A549 (cell line): Measurements from ENCODE around the gene RAPGEF5. TPM values are rescaled to one million over a fixed set of nuclear protein-coding genes. Genes with fewer than 3 reads are reported as not detected.

Source experiments
- ATAC-seq, 2 experiments: fragments of 200-7000 bp in 1 of 2; fragments of >200 bp in 1 of 2; cut with Nextera tagmentation in 1 of 2; cut with Tn5 transposase in 1 of 2; 3 replicates each; pipeline versions ENCODE4 v1.8.0 to v1.9.1; 2018 to 2020; ENCODE audit warnings: mild to moderate bottlenecking in 1 of 2, moderate library complexity in 1 of 2
- CTCF ChIA-PET: fragments of 300-600 bp; sonication (Branson Sonifier 250); formaldehyde crosslinking; extraction: SDS; loops from one replicate; lab custom pipeline; 2021; ENCODE audit warnings: antibody characterized with exemption, inconsistent platforms; lab: Yijun Ruan, JAX
- POLR2A ChIA-PET: fragments of 350-600 bp; formaldehyde crosslinking; extraction: SDS; loops from one replicate; lab custom pipeline; 2021; ENCODE audit warnings: antibody characterized with exemption, inconsistent platforms; lab: Yijun Ruan, JAX
- DNase-seq, 2 experiments: peaks; one replicate each; pipeline versions ENCODE4 v3.0.0 to v3.0.0-alpha.2; 2011 to 2016; ENCODE audit warnings: low read depth in 1 of 2, low spot score in 1 of 2
- FAIRE-seq: peaks from 2 replicates; lab custom pipeline; 2011; peaks lifted over from hg19 to GRCh38; lab: Jason Lieb, UNC
- H3K27ac ChIP-seq, 2 experiments: fragments of >200 bp; sonication (Bioruptor Twin); formaldehyde crosslinking; 3 replicates each; pipeline ENCODE4 v1.5.1; 2016 to 2017
- H3K4me1 ChIP-seq: fragments of >200 bp; sonication (Bioruptor Twin); formaldehyde crosslinking; 3 replicates; pipeline ENCODE4 v1.6.1; 2016
- H3K4me2 ChIP-seq: fragments of >200 bp; sonication (Bioruptor Twin); formaldehyde crosslinking; 3 replicates; pipeline ENCODE4 v1.6.1; 2016
- H3K4me3 ChIP-seq: fragments of >200 bp; sonication (Bioruptor Twin); formaldehyde crosslinking; 3 replicates; pipeline ENCODE4 v1.5.1; 2016
- H3K9me3 ChIP-seq: fragments of >200 bp; sonication (Bioruptor Twin); formaldehyde crosslinking; 3 replicates; pipeline ENCODE4 v1.6.1; 2016
- ATOH8 ChIP-seq: fragments of 250-450 bp; sonication (Bioruptor Pico); IDR thresholded peaks from 2 replicates; pipeline ENCODE4 v1.5.0; 2020; ENCODE audit warnings: low read depth, mild to moderate bottlenecking, moderate library complexity
- BHLHE40 ChIP-seq: IDR thresholded peaks from 2 replicates; pipeline ENCODE4 v1.6.1; 2012; ENCODE audit warnings: low read depth, low read length, inconsistent platforms
- CBX2 ChIP-seq: fragments of 200-600 bp; sonication (generic); IDR thresholded peaks from 2 replicates; pipeline ENCODE4 v1.6.1; 2016; ENCODE audit warnings: low read depth, mild to moderate bottlenecking, borderline replicate concordance
- CBX8 ChIP-seq: fragments of 200-600 bp; sonication (generic); IDR thresholded peaks from 2 replicates; pipeline ENCODE4 v1.6.1; 2016
- EHF ChIP-seq: fragments of 250-450 bp; sonication (Bioruptor Pico); IDR thresholded peaks from 2 replicates; pipeline ENCODE4 v1.5.0; 2020; ENCODE audit warnings: mild to moderate bottlenecking
- EHMT2 ChIP-seq: fragments of 200-600 bp; sonication (generic); IDR thresholded peaks from 2 replicates; pipeline ENCODE4 v1.6.1; 2016; ENCODE audit warnings: antibody characterized with exemption, low read depth, mild to moderate bottlenecking, moderate library complexity
- ESRRA ChIP-seq: fragments of 150-350 bp; IDR thresholded peaks from 2 replicates; pipeline ENCODE4 v1.6.1; 2014; ENCODE audit warnings: mild to moderate bottlenecking, low read length, borderline replicate concordance
- FOSL2 ChIP-seq, 2 experiments: fragments of 450-650 bp in 1 of 2; fragments of >200 bp in 1 of 2; sonication (Bioruptor Twin) in 1 of 2; formaldehyde crosslinking; IDR thresholded peaks; 2 replicates each; pipeline versions ENCODE4 v1.5.0 to v1.6.1; 2016 to 2020; ENCODE audit warnings: mild to moderate bottlenecking in 1 of 2, moderate library complexity in 1 of 2
- FOXS1 ChIP-seq: fragments of 250-450 bp; sonication (Bioruptor Pico); IDR thresholded peaks from 2 replicates; pipeline ENCODE4 v1.5.0; 2020; ENCODE audit warnings: mild to moderate bottlenecking, moderate library complexity
- HES2 ChIP-seq: fragments of >200 bp; sonication (Bioruptor Twin); formaldehyde crosslinking; IDR thresholded peaks from 2 replicates; pipeline ENCODE4 v1.6.1; 2016
- HEYL ChIP-seq: fragments of 250-450 bp; sonication (Bioruptor Pico); IDR thresholded peaks from 2 replicates; pipeline ENCODE4 v1.8.0; 2021; ENCODE audit warnings: mild to moderate bottlenecking, moderate library complexity
- HMGXB4 ChIP-seq: fragments of 250-450 bp; sonication (Bioruptor Pico); IDR thresholded peaks from 2 replicates; pipeline ENCODE4 v1.5.0; 2021; ENCODE audit warnings: mild to moderate bottlenecking, moderate library complexity, borderline replicate concordance
- HOXA7 ChIP-seq: fragments of 250-450 bp; sonication (Bioruptor Pico); IDR thresholded peaks from 2 replicates; pipeline ENCODE4 v1.5.0; 2020; ENCODE audit warnings: mild to moderate bottlenecking, moderate library complexity
- HOXB13 ChIP-seq: fragments of 250-450 bp; sonication (Bioruptor Pico); IDR thresholded peaks from 2 replicates; pipeline ENCODE4 v1.5.0; 2020; ENCODE audit warnings: low read depth, mild to moderate bottlenecking, moderate library complexity
- MAX ChIP-seq: IDR thresholded peaks from 2 replicates; pipeline ENCODE4 v1.6.1; 2012
- NR3C1 ChIP-seq: fragments of >200 bp; sonication (Bioruptor Twin); formaldehyde crosslinking; IDR thresholded peaks from 3 replicates; pipeline ENCODE4 v1.6.1; 2017
- PHF8 ChIP-seq: fragments of 200-600 bp; sonication (generic); IDR thresholded peaks from 2 replicates; pipeline ENCODE4 v1.6.1; 2016; ENCODE audit warnings: low read depth, mild to moderate bottlenecking, antibody characterized with exemption, moderate library complexity, borderline replicate concordance
- POLR2AphosphoS2 ChIP-seq: conservative IDR thresholded peaks from 2 replicates; pipeline ENCODE4 v1.6.1; 2012; ENCODE audit warnings: low read length, improper control_type of control experiment, inconsistent platforms
- RAD21 ChIP-seq, 2 experiments: fragments of >200 bp in 1 of 2; sonication (Bioruptor Twin) in 1 of 2; formaldehyde crosslinking in 1 of 2; IDR thresholded peaks in 1 of 2; conservative IDR thresholded peaks in 1 of 2; 2 replicates in 1 of 2; 3 replicates in 1 of 2; pipeline ENCODE4 v1.6.1; 2012 to 2018; ENCODE audit warnings: inconsistent platforms in 1 of 2
- RCOR1 ChIP-seq: fragments of 150-350 bp; IDR thresholded peaks from 2 replicates; pipeline ENCODE4 v1.6.1; 2014; ENCODE audit warnings: antibody characterized with exemption, low read length, low read depth
- RFX5 ChIP-seq: fragments of 450-650 bp; IDR thresholded peaks from 2 replicates; pipeline ENCODE4 v1.7.1; 2014; ENCODE audit warnings: antibody characterized with exemption, mild to moderate bottlenecking, moderate library complexity
- RNF2 ChIP-seq: fragments of 200-600 bp; sonication (generic); IDR thresholded peaks from 2 replicates; pipeline ENCODE4 v1.6.1; 2016; ENCODE audit warnings: low read depth, mild to moderate bottlenecking, antibody characterized with exemption, moderate library complexity, borderline replicate concordance
- USF2 ChIP-seq: fragments of 450-650 bp; IDR thresholded peaks from 2 replicates; pipeline ENCODE4 v1.6.1; 2014; ENCODE audit warnings: antibody characterized with exemption
- ZNF302 ChIP-seq: fragments of 250-450 bp; sonication (Bioruptor Pico); IDR thresholded peaks from 2 replicates; pipeline ENCODE4 v1.9.0; 2021; ENCODE audit warnings: inconsistent platforms, mild to moderate bottlenecking, moderate library complexity
- WGBS: methylation state at CpG from one replicate; pipeline ENCODE4 v1.1.6; 2017; ENCODE audit errors: missing lambda C conversion rate; 5-methylcytosine and 5-hydroxymethylcytosine counted together
- polyA plus RNA-seq, 4 experiments: library from polyadenylated mRNA; depleted of rRNA in 3 of 4; stranded (reverse); fragments of >200 nt; fragmentation: RNase III in 1 of 4; extraction: RNeasy Plus Mini Kit Qiagen cat#74134 plus additional on column Dnase treatment in 1 of 4; gene quantifications; 2 replicates in 3 of 4; 3 replicates in 1 of 4; pipeline ENCODE4 v1.2.3, GENCODE V29; 2011 to 2017

RAPGEF5 gene
- polyA plus RNA-seq, 2 of the 4 experiments (the other 2 are of a cell fraction) = 0.03 to 0.14 TPM

- Histone ChIP-seq H3K4me2 (no peak overlapping the region), H3K4me3 (no peak overlapping the region), H3K9me3 (no peaks in the 10 kb centered on the region), H3K27ac (no peak overlapping the region), H3K4me1 (no peaks in the 10 kb centered on the region)
- POLR2A ChIA-PET = no interaction called here
- WGBS = 27% methylated on average over 5 of the region's 5 CpGs
- DNase-seq (no peak), FAIRE-seq (no peak), ATAC-seq (no peak)
- TF ChIP-seq CBX8 (no peak), HMGXB4 (CRISPR knock-in tag) (no peak), ATOH8 (CRISPR knock-in tag) (no peak), FOXS1 (CRISPR knock-in tag) (no peak), HES2 (no peak)
- CTCF ChIA-PET = no interaction called here
Measured at GRCh38 chr7:22144950-22145349, 212.0 kb downstream of the RAPGEF5 start.

GRCh38 chr7:22143491-22143890 is 213.5 kb downstream of the RAPGEF5 start:
- H3K9me3 ChIP-seq = no peaks in the 10 kb centered on the region
- no peaks in the 10 kb centered on the region for H3K4me1 ChIP-seq
- ChIA-PET CTCF (interaction anchor here (0.6 kb wide), 1 partner anchor 30 kb away, joined by 3 read pairs; no protein-coding TSS in a partner anchor), POLR2A (no interaction called here)
- TF ChIP-seq RAD21 (conservative IDR thresholded peaks at IDR 0.05 in 1 of 2, IDR thresholded peaks at IDR 0.05 in 1 of 2) (no peak), EHF (CRISPR knock-in tag) (no peak), BHLHE40 (no peak), ATOH8 (CRISPR knock-in tag) (no peak), NR3C1 (no peak), PHF8 (no peak), USF2 (no peak), HOXA7 (CRISPR knock-in tag) (no peak), RCOR1 (no peak), RNF2 (no peak), HEYL (CRISPR knock-in tag) (no peak), EHMT2 (no peak), CBX2 (no peak), MAX (no peak), ZNF302 (no peak), HOXB13 (CRISPR knock-in tag) (no peak), FOSL2 (IDR thresholded peaks at IDR 0.05) (no peak), FOSL2 (CRISPR knock-in tag; IDR thresholded peaks at IDR 0.05) (no peak), RFX5 (no peak), ESRRA (no peak), POLR2AphosphoS2 (no peak)
- no peak overlapping the region for H3K4me2 ChIP-seq
- ATAC-seq (no peak), DNase-seq (no peak), FAIRE-seq (no peak)
- 11% methylated on average over 3 of the region's 3 CpGs for WGBS
- no peak overlapping the region for H3K27ac ChIP-seq
- no peak overlapping the region for H3K4me3 ChIP-seq
